ENCODE data around the gene PDZD2.

- TF ChIP-seq CTCF (IDR thresholded peaks at IDR 0.05) (no peak), POLR2A (IDR thresholded peaks at IDR 0.05) (no peak)
Measured at GRCh38 chr5:31623249-31623648, 15.7 kb upstream of the PDZD2 start.
